ENCODE results near the gene BMAL2.

The BMAL2 gene

GRCh38 chr12:27332714-27333402 lies at the start of gene BMAL2:
Gene BMAL2, plus strand, starts transcription at chr12:27332836. Its CDS starts 237 bp downstream, at chr12:27333073.
- peaks cover 18% of the 10 kb centered on the region for H3K4me1 ChIP-seq (ENCODE audit: insufficient read depth, low read length)
- no peaks in the 10 kb centered on the region for H3K9me3 ChIP-seq (ENCODE audit: low read length)
- no peaks in the 10 kb centered on the region for H3K27me3 ChIP-seq (ENCODE audit: control insufficient read depth in 1 of 2, insufficient read depth in 2 of 2, low read length in 2 of 2)
- H3K27ac ChIP-seq (ENCODE audit: low read depth, low read length): peak within 1 kb of the TSS; percentile 29
- H3K36me3 ChIP-seq (ENCODE audit: insufficient read depth, low read length): peaks cover under 1% of the 10 kb centered on the region
- peak within 1 kb of the TSS; percentile 85 to 86 for H3K4me3 ChIP-seq (ENCODE audit: low read depth in 1 of 2, low read length in 2 of 2)
- H3K9ac ChIP-seq (ENCODE audit: low read length): peak within 1 kb of the TSS; percentile 28

GRCh38 chr12:27284021-27284420 lies 48.6 kb upstream of the BMAL2 start:
- Histone ChIP-seq H3K27ac (ENCODE audit: low read depth, low read length) (no peak overlapping the region), H3K36me3 (ENCODE audit: insufficient read depth, low read length) (no peaks in the 10 kb centered on the region), H3K4me3 (ENCODE audit: low read depth in 1 of 2, low read length in 2 of 2) (no peak overlapping the region), H3K4me1 (ENCODE audit: insufficient read depth, low read length) (peaks cover 38% of the 10 kb centered on the region), H3K27me3 (ENCODE audit: control insufficient read depth in 1 of 2, insufficient read depth in 2 of 2, low read length in 2 of 2) (no peaks in the 10 kb centered on the region), H3K9me3 (ENCODE audit: low read length) (no peaks in the 10 kb centered on the region), H3K9ac (ENCODE audit: low read length) (no peak overlapping the region)

GRCh38 chr12:27284751-27285150 lies 47.9 kb upstream of the BMAL2 start:
- no peaks in the 10 kb centered on the region for H3K9me3 ChIP-seq (ENCODE audit: low read length)
- H3K4me1 ChIP-seq (ENCODE audit: insufficient read depth, low read length): peaks cover 42% of the 10 kb centered on the region
- H3K9ac ChIP-seq (ENCODE audit: low read length): no peak overlapping the region
- no peaks in the 10 kb centered on the region for H3K36me3 ChIP-seq (ENCODE audit: insufficient read depth, low read length)
- no peaks in the 10 kb centered on the region for H3K27me3 ChIP-seq (ENCODE audit: control insufficient read depth in 1 of 2, insufficient read depth in 2 of 2, low read length in 2 of 2)
- H3K4me3 ChIP-seq (ENCODE audit: low read depth in 1 of 2, low read length in 2 of 2): no peak overlapping the region
- no peak overlapping the region for H3K27ac ChIP-seq (ENCODE audit: low read depth, low read length)

- peaks cover 46% of the 10 kb centered on the region for H3K4me1 ChIP-seq (ENCODE audit: insufficient read depth, low read length)
- H3K9me3 ChIP-seq (ENCODE audit: low read length): no peaks in the 10 kb centered on the region
- no peak overlapping the region for H3K4me3 ChIP-seq (ENCODE audit: low read depth in 1 of 2, low read length in 2 of 2)
- H3K36me3 ChIP-seq (ENCODE audit: insufficient read depth, low read length): no peaks in the 10 kb centered on the region
- H3K27me3 ChIP-seq (ENCODE audit: control insufficient read depth in 1 of 2, insufficient read depth in 2 of 2, low read length in 2 of 2): no peaks in the 10 kb centered on the region
- no peak overlapping the region for H3K9ac ChIP-seq (ENCODE audit: low read length)
- no peak overlapping the region for H3K27ac ChIP-seq (ENCODE audit: low read depth, low read length)
Measured at GRCh38 chr12:27285403-27285802, 47.2 kb upstream of the BMAL2 start.

- no peak overlapping the region for H3K9ac ChIP-seq (ENCODE audit: low read length)
- no peaks in the 10 kb centered on the region for H3K27me3 ChIP-seq (ENCODE audit: control insufficient read depth in 1 of 2, insufficient read depth in 2 of 2, low read length in 2 of 2)
- H3K36me3 ChIP-seq (ENCODE audit: insufficient read depth, low read length): no peaks in the 10 kb centered on the region
- no peaks in the 10 kb centered on the region for H3K9me3 ChIP-seq (ENCODE audit: low read length)
- H3K27ac ChIP-seq (ENCODE audit: low read depth, low read length): no peak overlapping the region
- H3K4me1 ChIP-seq (ENCODE audit: insufficient read depth, low read length): peaks cover 54% of the 10 kb centered on the region
- H3K4me3 ChIP-seq (ENCODE audit: low read depth in 1 of 2, low read length in 2 of 2): no peak overlapping the region
Measured at GRCh38 chr12:27289414-27289813, 43.2 kb upstream of the BMAL2 start.

GRCh38 chr12:27290501-27291168 lies 42.0 kb upstream of the BMAL2 start:
- peaks cover 50% of the 10 kb centered on the region for H3K4me1 ChIP-seq (ENCODE audit: insufficient read depth, low read length)
- no peaks in the 10 kb centered on the region for H3K27me3 ChIP-seq (ENCODE audit: control insufficient read depth in 1 of 2, insufficient read depth in 2 of 2, low read length in 2 of 2)
- no peak overlapping the region for H3K9ac ChIP-seq (ENCODE audit: low read length)
- H3K4me3 ChIP-seq (ENCODE audit: low read depth in 1 of 2, low read length in 2 of 2): no peak overlapping the region
- H3K27ac ChIP-seq (ENCODE audit: low read depth, low read length): no peak overlapping the region
- no peaks in the 10 kb centered on the region for H3K9me3 ChIP-seq (ENCODE audit: low read length)
- H3K36me3 ChIP-seq (ENCODE audit: insufficient read depth, low read length): no peaks in the 10 kb centered on the region

- no peak overlapping the region for H3K27ac ChIP-seq (ENCODE audit: low read depth, low read length)
- H3K27me3 ChIP-seq (ENCODE audit: control insufficient read depth in 1 of 2, insufficient read depth in 2 of 2, low read length in 2 of 2): no peaks in the 10 kb centered on the region
- H3K9me3 ChIP-seq (ENCODE audit: low read length): no peaks in the 10 kb centered on the region
- H3K9ac ChIP-seq (ENCODE audit: low read length): no peak overlapping the region
- H3K36me3 ChIP-seq (ENCODE audit: insufficient read depth, low read length): no peaks in the 10 kb centered on the region
- H3K4me3 ChIP-seq (ENCODE audit: low read depth in 1 of 2, low read length in 2 of 2): no peak overlapping the region
- H3K4me1 ChIP-seq (ENCODE audit: insufficient read depth, low read length): peaks cover 44% of the 10 kb centered on the region
Measured at GRCh38 chr12:27291862-27292261, 40.8 kb upstream of the BMAL2 start.

- no peak overlapping the region for H3K27ac ChIP-seq (ENCODE audit: low read depth, low read length)
- no peak overlapping the region for H3K4me3 ChIP-seq (ENCODE audit: low read depth in 1 of 2, low read length in 2 of 2)
- H3K4me1 ChIP-seq (ENCODE audit: insufficient read depth, low read length): peaks cover 44% of the 10 kb centered on the region
- H3K27me3 ChIP-seq (ENCODE audit: control insufficient read depth in 1 of 2, insufficient read depth in 2 of 2, low read length in 2 of 2): no peaks in the 10 kb centered on the region
- no peak overlapping the region for H3K9ac ChIP-seq (ENCODE audit: low read length)
- peaks cover under 1% of the 10 kb centered on the region for H3K36me3 ChIP-seq (ENCODE audit: insufficient read depth, low read length)
- H3K9me3 ChIP-seq (ENCODE audit: low read length): no peaks in the 10 kb centered on the region
Measured at GRCh38 chr12:27292718-27293117, 39.9 kb upstream of the BMAL2 start.

- H3K9me3 ChIP-seq (ENCODE audit: low read length): no peaks in the 10 kb centered on the region
- H3K4me1 ChIP-seq (ENCODE audit: insufficient read depth, low read length): peaks cover 44% of the 10 kb centered on the region
- H3K36me3 ChIP-seq (ENCODE audit: insufficient read depth, low read length): peaks cover 7% of the 10 kb centered on the region
- peak overlapping the region; percentile 1 for H3K27ac ChIP-seq (ENCODE audit: low read depth, low read length)
- no peaks in the 10 kb centered on the region for H3K27me3 ChIP-seq (ENCODE audit: control insufficient read depth in 1 of 2, insufficient read depth in 2 of 2, low read length in 2 of 2)
- H3K4me3 ChIP-seq (ENCODE audit: low read depth in 1 of 2, low read length in 2 of 2): no peak overlapping the region
- no peak overlapping the region for H3K9ac ChIP-seq (ENCODE audit: low read length)
Measured at GRCh38 chr12:27293463-27293862, 39.2 kb upstream of the BMAL2 start.

- no peak overlapping the region for H3K4me3 ChIP-seq (ENCODE audit: low read depth in 1 of 2, low read length in 2 of 2)
- peaks cover 28% of the 10 kb centered on the region for H3K36me3 ChIP-seq (ENCODE audit: insufficient read depth, low read length)
- no peaks in the 10 kb centered on the region for H3K27me3 ChIP-seq (ENCODE audit: control insufficient read depth in 1 of 2, insufficient read depth in 2 of 2, low read length in 2 of 2)
- no peak overlapping the region for H3K9ac ChIP-seq (ENCODE audit: low read length)
- no peaks in the 10 kb centered on the region for H3K9me3 ChIP-seq (ENCODE audit: low read length)
- no peak overlapping the region for H3K27ac ChIP-seq (ENCODE audit: low read depth, low read length)
- peaks cover 30% of the 10 kb centered on the region for H3K4me1 ChIP-seq (ENCODE audit: insufficient read depth, low read length)
Measured at GRCh38 chr12:27296674-27297073, 36.0 kb upstream of the BMAL2 start.

- Histone ChIP-seq H3K4me3 (ENCODE audit: low read depth in 1 of 2, low read length in 2 of 2) (no peak overlapping the region), H3K4me1 (ENCODE audit: insufficient read depth, low read length) (peaks cover 25% of the 10 kb centered on the region), H3K27me3 (ENCODE audit: control insufficient read depth in 1 of 2, insufficient read depth in 2 of 2, low read length in 2 of 2) (no peaks in the 10 kb centered on the region), H3K9ac (ENCODE audit: low read length) (no peak overlapping the region), H3K36me3 (ENCODE audit: insufficient read depth, low read length) (peaks cover 34% of the 10 kb centered on the region), H3K9me3 (ENCODE audit: low read length) (no peaks in the 10 kb centered on the region), H3K27ac (ENCODE audit: low read depth, low read length) (no peak overlapping the region)
Measured at GRCh38 chr12:27297566-27297965, 35.1 kb upstream of the BMAL2 start.

- Histone ChIP-seq H3K4me3 (ENCODE audit: low read depth in 1 of 2, low read length in 2 of 2) (no peak overlapping the region), H3K27me3 (ENCODE audit: control insufficient read depth in 1 of 2, insufficient read depth in 2 of 2, low read length in 2 of 2) (no peaks in the 10 kb centered on the region), H3K9me3 (ENCODE audit: low read length) (no peaks in the 10 kb centered on the region), H3K9ac (ENCODE audit: low read length) (no peak overlapping the region), H3K36me3 (ENCODE audit: insufficient read depth, low read length) (peaks cover 34% of the 10 kb centered on the region), H3K27ac (ENCODE audit: low read depth, low read length) (no peak overlapping the region), H3K4me1 (ENCODE audit: insufficient read depth, low read length) (peaks cover 14% of the 10 kb centered on the region)
Measured at GRCh38 chr12:27299102-27299501, 33.5 kb upstream of the BMAL2 start.

Data from muscle layer of colon (tissue), 2 donors.